HFFc6 (cell line): Measurements from ENCODE around the gene TMEM45B. TPM values are rescaled to one million over a fixed set of nuclear protein-coding genes. Genes with fewer than 3 reads are reported as not detected.
"Not testable (repeated sequence)": the region's sequence is repeated elsewhere in the genome, so short reads cannot be mapped to it uniquely, and the experiment has no call there.

Experiments
- DNase-seq: peaks from one replicate; pipeline ENCODE4 v3.0.0-alpha.2; 2018
- H3K27ac Mint-ChIP-seq: 2 replicates; pipeline ENCODE4 v1.8.0; 2020; ENCODE audit warnings: mild to moderate bottlenecking, mixed read lengths
- H3K27me3 Mint-ChIP-seq: 2 replicates; pipeline ENCODE4 v1.8.0; 2021; ENCODE audit warnings: mild to moderate bottlenecking, moderate library complexity, mixed read lengths; ENCODE audit not compliant: insufficient read depth
- H3K36me3 Mint-ChIP-seq: 2 replicates; pipeline ENCODE4 v1.8.0; 2021; ENCODE audit warnings: low read depth, mixed read lengths
- H3K4me1 Mint-ChIP-seq: 2 replicates; pipeline ENCODE4 v1.8.0; 2020; ENCODE audit warnings: low read depth, mixed read lengths
- H3K4me3 Mint-ChIP-seq: 2 replicates; pipeline ENCODE4 v1.8.0; 2020; ENCODE audit warnings: mild to moderate bottlenecking, moderate library complexity, mixed read lengths
- H3K9me3 Mint-ChIP-seq: 2 replicates; pipeline ENCODE4 v1.8.0; 2020; ENCODE audit warnings: mild to moderate bottlenecking, mixed read lengths
- total RNA-seq, 6 experiments: library from RNA; stranded (reverse); fragmentation: NEBNext Ultra II Directional; extraction: Animal tissue kit (Norgen Biotek cat#: 25700); gene quantifications; 2 replicates in 1 of 6; 3 replicates in 5 of 6; pipeline ENCODE4 v1.2.3, GENCODE V29; 2021
- TF ChIP-seq, protein P1 (sequence below): fragments of 200-600 bp; sonication (generic); IDR thresholded peaks from 2 replicates; pipeline ENCODE4 v1.5.0; 2021; ENCODE audit warnings: antibody characterized with exemption, mild to moderate bottlenecking

The TMEM45B gene
- total RNA-seq, 6 experiments from 2014 or later = not detected

- Mint-ChIP-seq H3K9me3 (peaks cover 5% of the 10 kb centered on the region; the same call in 1 of the 2 replicates), H3K4me3 (no peak overlapping the region)
- TF ChIP-seq, protein P1, sequence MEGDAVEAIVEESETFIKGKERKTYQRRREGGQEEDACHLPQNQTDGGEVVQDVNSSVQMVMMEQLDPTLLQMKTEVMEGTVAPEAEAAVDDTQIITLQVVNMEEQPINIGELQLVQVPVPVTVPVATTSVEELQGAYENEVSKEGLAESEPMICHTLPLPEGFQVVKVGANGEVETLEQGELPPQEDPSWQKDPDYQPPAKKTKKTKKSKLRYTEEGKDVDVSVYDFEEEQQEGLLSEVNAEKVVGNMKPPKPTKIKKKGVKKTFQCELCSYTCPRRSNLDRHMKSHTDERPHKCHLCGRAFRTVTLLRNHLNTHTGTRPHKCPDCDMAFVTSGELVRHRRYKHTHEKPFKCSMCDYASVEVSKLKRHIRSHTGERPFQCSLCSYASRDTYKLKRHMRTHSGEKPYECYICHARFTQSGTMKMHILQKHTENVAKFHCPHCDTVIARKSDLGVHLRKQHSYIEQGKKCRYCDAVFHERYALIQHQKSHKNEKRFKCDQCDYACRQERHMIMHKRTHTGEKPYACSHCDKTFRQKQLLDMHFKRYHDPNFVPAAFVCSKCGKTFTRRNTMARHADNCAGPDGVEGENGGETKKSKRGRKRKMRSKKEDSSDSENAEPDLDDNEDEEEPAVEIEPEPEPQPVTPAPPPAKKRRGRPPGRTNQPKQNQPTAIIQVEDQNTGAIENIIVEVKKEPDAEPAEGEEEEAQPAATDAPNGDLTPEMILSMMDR = no peak
These were observed 44.7 kb upstream of the TMEM45B start for GRCh38 chr11:129770993-129771392.

DNA sequence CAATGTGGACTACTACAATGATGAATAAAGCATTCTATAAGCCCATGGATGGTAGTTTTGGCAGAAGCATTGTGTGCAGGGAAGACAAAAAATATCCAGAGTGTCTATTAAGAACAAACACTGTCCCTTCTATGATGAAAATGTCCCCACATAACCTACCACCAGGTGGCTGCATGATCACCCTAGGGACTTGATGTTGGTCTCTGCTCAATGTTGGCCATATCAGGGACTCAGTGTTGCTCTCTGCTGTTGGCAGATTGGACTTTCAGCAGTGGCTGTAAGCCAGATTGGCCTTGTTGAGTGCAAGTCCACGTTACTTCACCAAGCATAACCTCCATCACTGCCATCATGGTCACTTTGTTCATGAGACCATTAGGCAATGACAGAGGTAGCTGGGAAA is 44.2 kb upstream of the TMEM45B start:
- H3K27ac Mint-ChIP-seq, H3K4me1 Mint-ChIP-seq, H3K4me3 Mint-ChIP-seq, H3K36me3 Mint-ChIP-seq, H3K9me3 Mint-ChIP-seq: not testable (repeated sequence)
- TF ChIP-seq, protein P1 = peak; percentile 35; the same call in 1 of the 2 replicates
- peaks cover 28% of the 10 kb centered on the region for H3K27me3 Mint-ChIP-seq
- DNase-seq = peak; percentile 14

More at GRCh38 chr11:129770993-129771392, 44.7 kb upstream of the TMEM45B start:
- no peak for DNase-seq
- H3K27me3 Mint-ChIP-seq = peaks cover 23% of the 10 kb centered on the region
- H3K36me3 Mint-ChIP-seq = no peaks in the 10 kb centered on the region
- H3K27ac Mint-ChIP-seq = no peak overlapping the region
- H3K4me1 Mint-ChIP-seq = peaks cover 5% of the 10 kb centered on the region; the same call in 1 of the 2 replicates

DNA sequence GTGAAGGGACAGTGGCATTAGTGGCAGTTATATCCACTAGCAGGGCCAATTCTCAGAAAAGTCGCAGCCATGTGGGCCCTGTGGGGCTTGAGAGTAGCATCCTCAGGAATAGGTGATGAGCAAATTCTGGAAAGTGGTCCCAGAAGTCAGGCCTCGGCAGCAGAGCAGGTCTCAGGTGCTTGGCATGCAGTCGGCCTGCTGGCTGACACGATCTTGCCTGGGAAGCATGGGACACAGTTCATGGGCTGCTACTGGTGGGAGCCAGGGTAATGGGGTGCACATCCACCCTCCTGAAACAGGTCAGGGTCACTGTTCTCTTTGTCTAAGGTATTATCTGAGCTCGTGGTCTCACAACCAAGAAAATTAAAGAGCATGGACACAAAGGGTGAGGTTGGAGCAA is 36.8 kb upstream of the TMEM45B start:
- Mint-ChIP-seq H3K9me3 (no peaks in the 10 kb centered on the region), H3K27me3 (peaks cover 38% of the 10 kb centered on the region), H3K36me3 (no peaks in the 10 kb centered on the region), H3K27ac (no peak overlapping the region), H3K4me3 (no peak overlapping the region), H3K4me1 (no peaks in the 10 kb centered on the region)
- DNase-seq = no peak
- TF ChIP-seq, protein P1 = no peak

DNA sequence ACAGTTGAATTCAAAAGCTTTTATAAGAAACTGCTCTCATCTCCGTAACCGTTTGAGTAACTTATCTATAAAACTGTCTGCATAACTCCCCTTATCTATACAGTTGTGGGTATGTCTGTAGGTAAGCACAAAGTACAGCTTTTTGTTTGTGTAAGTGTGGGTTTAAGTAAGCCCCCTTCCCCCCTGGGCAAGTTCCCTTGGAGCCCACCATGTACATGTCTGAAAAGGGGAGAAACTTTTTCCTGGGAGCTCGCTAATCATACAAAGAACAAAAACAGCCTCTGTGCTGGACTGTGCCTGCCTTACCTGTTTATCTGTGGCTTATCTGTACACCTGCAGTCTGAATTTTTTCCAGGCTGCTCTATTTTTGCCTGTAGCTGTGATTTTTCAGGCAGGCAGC is 36.3 kb upstream of the TMEM45B start:
- TF ChIP-seq, protein P1 = no peak
- no peaks in the 10 kb centered on the region for H3K36me3 Mint-ChIP-seq
- no peaks in the 10 kb centered on the region for H3K9me3 Mint-ChIP-seq
- no peak overlapping the region for H3K4me3 Mint-ChIP-seq
- no peaks in the 10 kb centered on the region for H3K4me1 Mint-ChIP-seq
- H3K27me3 Mint-ChIP-seq = peaks cover 35% of the 10 kb centered on the region
- no peak for DNase-seq
- H3K27ac Mint-ChIP-seq = no peak overlapping the region

- no peaks in the 10 kb centered on the region for H3K36me3 Mint-ChIP-seq
- H3K27ac Mint-ChIP-seq = no peak overlapping the region
- TF ChIP-seq, protein P1 = peak; percentile 71
- no peaks in the 10 kb centered on the region for H3K4me1 Mint-ChIP-seq
- peaks cover 16% of the 10 kb centered on the region for H3K27me3 Mint-ChIP-seq
- no peak overlapping the region for H3K4me3 Mint-ChIP-seq
- H3K9me3 Mint-ChIP-seq = no peaks in the 10 kb centered on the region
- DNase-seq = no peak
These were observed 30.1 kb upstream of the TMEM45B start for GRCh38 chr11:129785383-129786111.

DNA sequence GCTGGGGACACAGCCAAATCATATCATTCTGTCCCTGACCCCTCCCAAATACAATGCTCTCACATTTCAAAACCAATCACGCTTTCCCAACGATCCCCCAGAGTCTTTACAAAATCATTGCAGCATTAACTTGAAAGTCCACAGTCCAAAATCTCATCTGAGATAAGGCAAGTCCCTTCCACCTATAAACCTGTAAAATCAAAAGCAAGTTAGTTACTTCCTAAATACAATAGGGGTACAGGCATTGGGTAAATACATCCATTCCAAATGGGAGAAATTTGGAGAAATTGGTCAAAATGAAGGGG is 29.6 kb upstream of the TMEM45B start:
- H3K4me3 Mint-ChIP-seq, H3K9me3 Mint-ChIP-seq, H3K4me1 Mint-ChIP-seq, H3K36me3 Mint-ChIP-seq, H3K27ac Mint-ChIP-seq, DNase-seq: not testable (repeated sequence)
- H3K27me3 Mint-ChIP-seq = peaks cover 18% of the 10 kb centered on the region
